Stimulated activated naive CD8-positive, alpha-beta T cell treated with anti-CD3 and anti-CD28 coated beads, Interleukin-15, Interleukin-2, amounts not matched to agents 100 U/mL and 50 U/mL, for 24 hours (primary cell): Measurements from ENCODE around the gene VWF.

Source experiments
- ATAC-seq: fragments of 150-1000 bp; cut with Tn5 transposase; one replicate; pipeline ENCODE4 v1.10.0; 2021
- DNase-seq: peaks from one replicate; pipeline ENCODE4 v3.0.0; 2021

VWF gene

DNA sequence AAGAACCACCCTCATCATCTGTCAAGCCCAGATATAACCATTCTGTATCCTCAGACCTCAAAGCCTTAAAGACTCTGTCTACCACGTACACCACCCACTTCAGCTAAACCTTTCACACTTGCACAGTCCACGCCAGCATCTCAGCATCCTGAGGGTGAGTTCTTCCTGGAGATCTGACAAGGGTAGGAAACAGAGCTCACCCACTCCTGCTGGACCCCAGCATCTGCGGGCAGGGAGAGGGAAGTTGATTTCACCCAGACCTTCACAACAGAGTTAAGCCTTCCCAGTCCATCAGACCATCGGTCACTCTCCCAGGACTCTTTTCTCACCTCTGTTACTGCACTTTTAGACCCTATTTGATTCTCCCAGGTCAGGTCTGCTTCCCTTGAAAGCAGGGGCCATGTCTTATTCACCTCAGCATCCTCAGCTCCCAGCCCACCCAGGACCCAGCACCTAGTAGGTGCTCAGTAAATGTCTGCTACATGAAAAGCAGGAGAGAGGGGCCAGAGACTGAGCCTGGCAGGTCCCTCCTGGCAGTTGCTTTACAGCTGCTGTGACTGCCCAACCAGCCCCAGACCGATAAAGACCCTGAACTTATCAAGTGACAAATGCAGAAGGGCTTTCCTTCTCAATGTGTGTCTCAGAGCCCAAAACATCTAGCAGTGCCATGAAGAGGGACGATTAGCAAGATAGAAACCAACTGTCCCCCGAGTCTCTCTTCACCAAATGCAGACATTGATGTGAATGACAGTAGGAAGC, 213.5 kb downstream of the VWF start:
- ATAC-seq, result no peak
- DNase-seq, result no peak

DNA sequence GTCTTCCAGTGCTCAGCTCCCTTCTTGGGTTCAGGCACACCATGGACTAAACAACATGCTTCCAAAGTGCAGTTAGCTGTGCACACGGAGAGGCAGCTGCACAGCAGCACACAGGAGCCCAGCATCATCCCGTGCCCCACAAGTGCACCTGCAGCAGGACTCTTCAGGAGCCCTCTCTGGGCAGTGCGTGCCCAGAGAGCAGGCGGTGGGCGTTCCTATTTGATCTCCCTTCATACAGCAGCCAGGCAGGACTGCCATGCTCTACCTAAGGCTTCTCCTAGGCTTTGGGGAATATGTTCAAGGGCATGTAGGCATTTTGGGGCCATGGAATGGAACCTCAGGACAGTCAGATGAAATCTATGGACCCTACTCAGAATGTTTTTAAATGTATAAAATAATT, 214.9 kb downstream of the VWF start:
- no peak for ATAC-seq
- no peak for DNase-seq

GRCh38 chr12:5908251-5908650, 216.2 kb downstream of the VWF start:
- no peak for ATAC-seq

GRCh38 chr12:5907807-5908206, 216.7 kb downstream of the VWF start:
- no peak for ATAC-seq

More at GRCh38 chr12:5908251-5908650, 216.2 kb downstream of the VWF start:
- DNase-seq, result no peak

DNA sequence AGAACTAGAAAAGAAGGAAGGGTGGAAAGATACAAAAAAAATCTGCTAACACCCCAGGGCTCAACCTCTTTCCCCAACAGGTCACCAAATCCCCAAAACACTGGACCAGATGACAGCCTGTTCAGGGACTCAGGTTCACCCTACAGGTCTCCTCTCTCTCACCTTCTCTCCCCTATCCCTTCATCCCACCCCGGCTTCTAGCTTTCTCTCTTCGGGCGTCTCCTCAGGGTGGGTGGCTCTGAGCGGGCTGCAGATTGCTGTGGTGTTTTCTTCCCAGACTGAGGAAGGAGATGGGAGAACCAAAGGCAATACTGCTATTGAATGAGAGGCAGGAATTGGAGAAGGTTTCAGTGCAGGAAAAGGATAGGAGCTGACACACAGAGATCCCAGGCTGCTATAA, 218.7 kb downstream of the VWF start:
- no peak for ATAC-seq
- no peak for DNase-seq

More at GRCh38 chr12:5907807-5908206, 216.7 kb downstream of the VWF start:
- DNase-seq, result no peak

DNA sequence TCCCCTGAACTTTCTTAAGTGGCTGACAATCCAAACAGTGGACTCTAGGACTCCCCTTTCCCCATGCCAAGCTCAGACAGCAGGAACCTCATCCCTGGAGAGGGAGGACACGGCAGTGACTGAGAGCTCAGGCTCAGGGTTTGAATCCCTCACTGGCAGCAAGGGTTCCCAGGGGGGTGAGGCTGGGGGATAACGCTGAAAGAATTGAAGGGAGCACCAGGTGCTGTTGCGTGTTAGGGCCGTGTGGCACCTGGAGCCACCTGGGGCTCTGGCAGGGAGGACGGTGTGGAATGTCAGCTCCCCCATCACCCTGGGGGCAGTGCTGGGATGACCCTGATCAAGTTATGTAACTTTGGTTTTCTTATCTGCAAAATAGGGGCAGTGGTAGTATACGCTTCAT, 219.5 kb downstream of the VWF start:
- DNase-seq (no peak), ATAC-seq (no peak)

DNA sequence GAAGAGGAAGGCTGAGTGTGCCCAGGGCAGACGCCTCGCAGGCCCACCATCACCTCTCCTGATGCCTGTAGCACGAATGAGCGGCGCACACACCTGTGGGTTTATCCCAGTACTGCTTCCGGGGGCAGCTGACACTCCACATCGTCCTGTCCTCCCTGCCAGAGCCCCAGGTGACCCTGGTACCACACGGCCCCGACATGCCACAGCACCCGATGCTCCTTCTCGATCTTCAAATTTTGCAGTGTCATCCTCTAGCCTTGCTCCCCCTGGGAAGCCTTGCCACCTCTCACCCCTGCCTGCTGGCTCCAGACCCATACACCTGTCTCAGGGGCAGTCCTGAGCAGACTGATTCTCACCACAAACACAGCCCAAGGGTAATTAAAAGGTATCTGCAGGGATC, 220.0 kb downstream of the VWF start:
- DNase-seq (no peak), ATAC-seq (peak; percentile 19)

DNA sequence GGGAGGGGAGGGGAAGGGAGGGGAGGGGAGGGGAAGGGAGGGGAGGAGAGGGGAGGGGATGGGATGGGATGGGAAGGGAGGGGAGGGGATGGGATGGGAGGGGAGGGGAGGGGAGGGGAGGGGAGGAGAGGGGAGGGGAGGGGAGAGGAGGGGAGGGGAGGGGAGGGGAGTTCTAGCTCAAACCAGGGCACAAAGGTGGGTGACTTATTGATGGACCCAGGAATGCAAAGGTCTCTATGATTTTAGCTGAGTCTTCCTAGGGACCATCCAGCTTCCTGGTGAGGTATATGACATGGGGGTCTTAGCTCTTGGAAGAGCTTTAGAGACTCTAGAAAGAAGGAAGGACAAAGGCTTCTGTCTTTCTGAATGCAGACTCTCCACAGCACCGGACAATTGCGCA, 221.7 kb downstream of the VWF start:
- DNase-seq (no peak), ATAC-seq (no peak)

- no peak for ATAC-seq
- no peak for DNase-seq
Observed at GRCh38 chr12:5901416-5901815, 223.1 kb downstream of the VWF start.

- ATAC-seq, result no peak
- DNase-seq, result no peak
Observed at GRCh38 chr12:5900533-5901205, 223.8 kb downstream of the VWF start.

DNA sequence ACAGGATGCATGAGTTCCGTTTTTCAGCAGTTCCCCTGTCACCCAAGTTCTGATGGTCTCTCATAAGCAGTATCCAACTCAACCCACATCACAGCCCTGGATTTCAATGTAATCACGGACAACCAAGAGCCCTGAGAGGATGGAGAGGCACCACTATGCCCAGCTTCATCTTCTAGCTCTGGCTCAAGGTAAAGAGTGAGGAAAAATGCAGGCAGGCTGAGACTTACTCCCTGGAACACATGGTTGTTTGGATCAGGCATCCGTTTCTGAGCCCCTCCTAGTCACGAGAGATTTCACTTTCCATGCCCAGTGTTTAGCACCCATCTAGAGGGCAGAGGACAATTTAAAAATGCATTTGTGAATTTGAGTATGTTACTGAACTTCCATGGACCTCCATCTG, 224.4 kb downstream of the VWF start:
- DNase-seq (no peak), ATAC-seq (no peak)

DNA sequence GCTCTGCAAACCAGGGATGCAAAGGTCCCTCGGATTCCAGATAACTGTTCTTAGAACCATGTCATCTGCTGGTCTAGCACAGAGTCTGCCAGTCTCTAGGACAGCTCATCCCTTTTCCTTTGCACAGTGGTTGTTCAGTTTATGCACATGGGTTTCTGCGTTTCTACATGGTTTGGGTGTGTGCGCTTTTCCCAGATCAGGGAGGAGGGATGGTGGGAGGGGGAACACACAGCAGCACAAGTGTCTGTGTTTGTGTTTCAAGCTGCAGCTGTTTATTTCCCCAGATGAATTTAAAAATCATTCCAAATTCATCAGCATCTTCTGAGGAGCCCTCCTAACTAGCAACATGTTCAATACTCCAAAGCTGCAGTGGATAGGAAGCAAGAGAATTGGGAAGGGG, 224.8 kb downstream of the VWF start:
- ATAC-seq (no peak), DNase-seq (no peak)

GRCh38 chr12:5898874-5899273, 225.6 kb downstream of the VWF start:
- DNase-seq, result no peak
- ATAC-seq, result no peak
